ENCODE measurements around the gene DTX3L. TPM values are rescaled to one million over a fixed set of nuclear protein-coding genes. Genes with fewer than 3 reads are reported as not detected.
A peak's percentile ranks its signal among the peaks of the same experiment; 100 is the strongest.

Gene DTX3L
- total and polyA plus RNA-seq, 10 of the 15 experiments (the other 5 are each of a cell fraction or from before 2014, with no cell fraction given): 9.9 to 41.4 (median 21.7) TPM

- peak; percentile 100 for TF ChIP-seq SKIL (IDR thresholded peaks at IDR 0.05; ENCODE audit: low read depth, poor library complexity, severe bottlenecking)
- peak; percentile 72 for TF ChIP-seq KLF5 (IDR thresholded peaks at IDR 0.05; ENCODE audit: partially characterized antibody)
- peak; percentile 54; the same call in 1 of the 2 replicates for TF ChIP-seq ZBTB40 (IDR thresholded peaks at IDR 0.05; ENCODE audit: borderline replicate concordance)
- peak; percentile 100 for TF ChIP-seq JUNB (IDR thresholded peaks at IDR 0.05)
- TF ChIP-seq STAT3 (IDR thresholded peaks at IDR 0.05; ENCODE audit: low read depth, low read length): no peak
- no peak for TF ChIP-seq ASH2L (IDR thresholded peaks at IDR 0.05; ENCODE audit: borderline replicate concordance, low read depth)
- TF ChIP-seq SP1 (IDR thresholded peaks at IDR 0.05; ENCODE audit: low read depth, low read length): peak; percentile 24
- no peak for TF ChIP-seq EZH2 (IDR thresholded peaks at IDR 0.05; ENCODE audit: borderline replicate concordance, control insufficient read depth, low read depth, low read length)
- peak; percentile 90 for TF ChIP-seq MLLT1 (IDR thresholded peaks at IDR 0.05)
- peak; percentile 58 for TF ChIP-seq NR2F1 (conservative IDR thresholded peaks at IDR 0.05)
- TF ChIP-seq NBN (IDR thresholded peaks at IDR 0.05): peak; percentile 99
- peak; percentile 89 for TF ChIP-seq MEF2B (IDR thresholded peaks at IDR 0.05; ENCODE audit: partially characterized antibody, poor library complexity, severe bottlenecking)
- TF ChIP-seq E4F1 (IDR thresholded peaks at IDR 0.05; ENCODE audit: borderline replicate concordance, partially characterized antibody): no peak
- peak; percentile 85 for TF ChIP-seq SMAD1 (IDR thresholded peaks at IDR 0.05; ENCODE audit: low read depth, partially characterized antibody)
- TF ChIP-seq HDAC2 (IDR thresholded peaks at IDR 0.05): 0 out of 2 replicates have a peak, but pooled peaks have one; percentile 33
- TF ChIP-seq ZNF207 (IDR thresholded peaks at IDR 0.05; ENCODE audit: borderline replicate concordance): no peak; the same call in 1 of the 2 replicates
- TF ChIP-seq NFIC (IDR thresholded peaks at IDR 0.05; ENCODE audit: low read depth, low read length): peak; percentile 100
- peak; percentile 76 for TF ChIP-seq PAX5 (IDR thresholded peaks at IDR 0.05; ENCODE audit: borderline replicate concordance, low read depth, low read length)
- peak; percentile 99 for TF ChIP-seq MTA2 (IDR thresholded peaks at IDR 0.05; ENCODE audit: low read depth)
- peak; percentile 85 for TF ChIP-seq CBFB (IDR thresholded peaks at IDR 0.05; ENCODE audit: low read depth)
These were observed 45.8 kb downstream of the DTX3L start (continued) for GRCh38 chr3:122609798-122610559.
